GM18907 (cell line): Measurements from ENCODE around the gene NR6A1.

Experiments
- ATAC-seq: cut with Tn5 transposase; IDR thresholded peaks from one replicate; pipeline ENCODE4 v1.9.1; 2021; ENCODE audit warnings: mild to moderate bottlenecking, moderate library complexity; ENCODE audit not compliant: unreplicated experiment

NR6A1 gene

DNA sequence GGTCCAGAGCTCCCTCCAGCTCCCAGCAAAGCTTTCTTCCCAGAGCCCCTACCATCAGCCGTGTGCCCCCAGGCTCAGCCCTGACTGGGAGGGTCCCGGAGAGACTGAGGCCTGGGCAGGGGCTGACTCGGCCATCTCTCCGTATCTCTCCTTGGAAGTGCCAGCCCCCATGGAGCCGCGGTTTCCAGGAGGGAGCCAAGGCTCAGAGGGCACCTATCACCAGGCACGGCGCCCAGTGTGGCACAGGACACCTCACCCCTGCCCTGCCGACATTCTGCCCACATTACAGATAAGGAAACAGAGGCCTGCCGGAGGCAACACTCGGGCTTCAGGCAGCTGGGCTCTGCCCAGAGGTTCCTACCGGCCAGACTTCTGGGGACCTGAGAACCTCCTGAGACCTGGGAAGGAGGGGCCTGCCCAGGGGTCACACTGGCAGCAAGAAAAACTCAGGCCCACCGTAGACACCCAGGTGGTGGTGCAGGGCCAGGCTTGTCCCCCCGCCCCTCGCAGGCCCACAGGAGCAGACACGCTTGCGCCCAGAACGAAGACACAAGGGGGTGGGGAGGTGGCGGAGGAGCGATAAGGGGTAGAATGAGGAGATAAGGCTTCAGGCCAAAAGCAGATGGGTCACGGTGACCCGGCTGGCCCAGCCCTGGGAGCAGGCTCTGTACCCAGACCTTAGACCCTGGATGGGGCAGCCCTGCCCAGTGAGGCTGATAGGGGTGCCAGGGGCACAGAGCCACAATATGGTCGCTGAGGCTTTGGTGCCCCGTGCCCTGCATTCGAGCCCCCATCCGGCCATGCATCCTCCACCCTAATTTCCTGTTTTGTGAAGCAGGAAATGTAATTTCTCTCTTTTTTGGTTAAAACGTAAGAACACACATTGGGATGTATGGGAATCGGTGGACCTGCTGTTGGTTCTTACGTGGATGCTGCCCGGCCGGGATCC is 275.7 kb downstream of the NR6A1 start:
- ATAC-seq = no peak

DNA sequence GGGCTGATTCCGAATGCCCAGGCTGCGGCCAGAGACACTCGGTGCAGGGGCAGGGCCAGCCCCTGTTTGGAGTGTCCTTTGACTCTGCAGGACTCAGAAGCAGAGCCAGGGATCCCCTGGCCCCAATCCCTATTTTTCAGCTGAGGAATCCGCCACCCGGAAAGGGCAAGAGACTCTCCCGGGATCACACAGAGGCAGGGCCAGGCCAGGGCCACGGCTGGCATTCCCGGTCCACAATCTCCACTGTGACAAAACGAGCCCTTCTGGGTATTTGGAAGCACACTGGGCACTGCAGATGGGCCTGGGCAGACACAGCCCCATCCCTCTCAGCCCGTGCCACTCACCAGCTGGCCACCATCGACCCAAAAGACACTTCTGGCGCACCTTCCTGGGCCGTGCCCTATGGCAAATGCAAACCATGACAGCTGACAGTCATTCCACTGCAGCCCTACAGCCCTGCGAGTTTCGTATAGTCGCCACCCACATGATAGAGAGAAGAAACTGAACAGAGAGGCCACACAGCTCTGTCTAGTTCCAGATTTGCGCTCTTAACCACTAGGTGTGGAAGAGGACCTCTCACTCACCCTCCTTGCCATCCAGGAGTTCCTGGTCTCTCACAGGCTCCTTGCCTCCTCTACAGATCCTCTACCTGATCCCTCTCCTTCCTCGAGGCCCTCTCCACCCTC is 277.2 kb downstream of the NR6A1 start:
- ATAC-seq = no peak

- no peak for ATAC-seq
Measured at GRCh38 chr9:124493218-124493617, 277.9 kb downstream of the NR6A1 start.

DNA sequence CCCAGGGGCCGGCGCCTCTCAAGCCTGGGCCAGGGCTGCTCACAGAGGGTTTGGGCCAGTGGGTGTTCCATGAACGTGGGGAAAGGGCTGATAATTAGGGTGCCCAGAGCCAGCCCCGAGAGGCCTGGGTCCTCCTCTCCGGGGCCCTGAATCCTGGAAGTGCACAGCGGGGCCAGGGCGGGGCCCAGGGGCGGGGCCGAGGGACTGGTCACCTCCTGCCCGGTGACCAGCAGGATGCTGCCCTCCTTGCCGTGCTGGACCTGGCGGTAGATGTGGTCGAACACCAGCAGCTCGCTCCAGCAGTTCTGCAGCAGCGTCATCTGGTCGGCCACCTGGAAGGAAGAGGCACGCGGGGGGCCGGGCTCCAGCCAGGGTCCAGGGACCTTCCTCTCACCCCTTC is 278.3 kb downstream of the NR6A1 start:
- ATAC-seq = no peak

GRCh38 chr9:124491049-124491975 is 279.8 kb downstream of the NR6A1 start:
- ATAC-seq = no peak

- ATAC-seq = no peak
Measured at GRCh38 chr9:124490004-124490403, 281.1 kb downstream of the NR6A1 start.

GRCh38 chr9:124489222-124489621 is 281.9 kb downstream of the NR6A1 start:
- no peak for ATAC-seq

GRCh38 chr9:124488641-124489210 is 282.4 kb downstream of the NR6A1 start:
- ATAC-seq = no peak

DNA sequence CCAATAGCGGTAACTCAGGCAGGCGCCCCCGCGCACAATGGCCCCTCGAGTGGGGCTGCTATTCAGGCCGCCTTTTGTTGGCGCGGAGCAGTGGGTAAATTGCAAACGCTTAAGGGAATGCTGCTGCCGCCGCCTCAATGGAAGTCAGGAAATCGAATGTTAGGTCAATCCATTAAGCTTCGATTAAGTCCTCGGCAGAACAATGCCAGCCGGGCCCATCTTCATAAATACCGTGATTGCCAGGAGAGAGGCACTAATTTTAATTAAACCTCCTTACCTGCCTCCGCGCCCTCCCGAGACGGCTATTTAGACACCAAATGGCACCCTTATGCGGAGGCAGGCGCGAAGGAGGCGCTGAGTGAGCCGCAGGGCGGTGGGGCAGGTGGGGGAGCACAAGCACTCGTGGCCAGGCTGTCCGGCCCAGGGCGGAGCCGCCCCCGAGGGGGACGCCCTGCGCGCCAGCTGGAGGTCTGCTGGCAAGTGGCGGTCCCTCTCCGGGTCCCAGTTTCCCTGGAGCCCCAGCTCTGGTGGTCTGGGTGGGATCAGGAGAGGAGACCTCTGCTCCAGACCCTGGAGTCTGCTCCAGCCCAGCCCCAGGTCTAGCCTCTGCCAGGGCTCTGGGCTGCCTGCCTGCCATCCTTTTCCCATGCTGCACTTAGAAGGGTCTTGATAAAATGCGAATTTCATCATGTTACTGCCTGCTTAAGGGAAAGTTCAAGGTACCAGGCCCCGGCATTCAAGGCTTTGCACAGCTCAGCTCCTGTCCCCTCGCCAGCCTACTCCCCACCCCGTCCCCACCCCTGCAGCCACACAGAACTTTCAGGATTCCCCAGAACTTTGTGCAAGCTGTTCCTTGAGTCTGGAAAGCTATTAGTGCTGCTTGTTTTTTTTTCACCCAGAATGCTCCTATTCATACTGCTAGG is 283.6 kb downstream of the NR6A1 start:
- ATAC-seq = no peak

- ATAC-seq = no peak
Measured at GRCh38 chr9:124486778-124487259, 284.3 kb downstream of the NR6A1 start.

GRCh38 chr9:124485936-124486335 is 285.2 kb downstream of the NR6A1 start:
- ATAC-seq = no peak

DNA sequence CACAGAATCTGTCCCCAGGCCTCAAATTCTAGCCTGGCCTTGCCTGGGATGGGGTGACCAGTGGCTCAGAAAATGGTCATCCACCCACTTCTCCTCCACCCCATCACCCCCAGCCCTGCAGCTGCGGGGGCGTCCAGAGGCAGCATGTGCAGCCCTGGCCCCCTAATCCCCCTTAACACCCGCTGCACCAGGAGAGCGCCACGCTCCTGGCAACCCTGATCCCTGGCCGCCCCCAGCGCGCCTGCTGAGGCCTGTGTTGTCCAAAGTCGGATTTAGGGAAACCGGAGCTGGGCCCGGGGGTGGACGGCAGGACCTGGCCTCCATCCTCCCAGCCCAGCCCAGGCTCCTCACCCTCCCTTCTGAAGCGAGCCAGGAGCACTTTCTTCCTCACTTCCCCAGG is 285.9 kb downstream of the NR6A1 start:
- ATAC-seq = no peak

- no peak for ATAC-seq
Measured at GRCh38 chr9:124483481-124483880, 287.6 kb downstream of the NR6A1 start.

DNA sequence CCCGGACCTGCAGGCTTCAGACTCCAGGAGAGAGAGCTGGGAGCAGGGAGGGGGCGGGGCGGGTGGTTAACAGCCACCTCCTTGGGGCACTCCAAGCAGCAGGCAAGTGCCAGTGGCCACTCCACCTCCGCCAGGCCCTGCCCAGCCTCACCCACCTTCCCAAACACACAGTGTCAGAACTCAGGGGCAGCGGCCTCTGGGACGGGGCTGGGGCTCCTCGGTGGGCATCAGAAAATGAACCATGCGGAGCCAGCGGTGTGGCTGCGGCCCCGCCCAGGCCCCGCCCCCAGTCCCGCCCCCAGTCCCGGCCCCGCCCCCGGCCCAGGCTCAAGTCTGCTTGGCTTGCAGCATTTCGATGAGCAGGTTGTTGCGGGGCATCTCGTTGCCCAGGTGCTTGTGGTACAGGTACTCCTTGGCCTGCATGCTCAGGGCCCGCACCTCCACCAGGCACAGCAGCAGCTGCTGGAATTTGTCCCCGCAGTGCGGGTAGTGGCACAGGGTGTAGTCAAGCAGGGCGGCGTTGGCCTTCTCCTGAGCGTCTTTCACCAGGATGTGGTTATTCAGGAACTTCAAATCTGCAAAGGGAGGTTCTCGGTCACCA is 288.6 kb downstream of the NR6A1 start:
- ATAC-seq = no peak

DNA sequence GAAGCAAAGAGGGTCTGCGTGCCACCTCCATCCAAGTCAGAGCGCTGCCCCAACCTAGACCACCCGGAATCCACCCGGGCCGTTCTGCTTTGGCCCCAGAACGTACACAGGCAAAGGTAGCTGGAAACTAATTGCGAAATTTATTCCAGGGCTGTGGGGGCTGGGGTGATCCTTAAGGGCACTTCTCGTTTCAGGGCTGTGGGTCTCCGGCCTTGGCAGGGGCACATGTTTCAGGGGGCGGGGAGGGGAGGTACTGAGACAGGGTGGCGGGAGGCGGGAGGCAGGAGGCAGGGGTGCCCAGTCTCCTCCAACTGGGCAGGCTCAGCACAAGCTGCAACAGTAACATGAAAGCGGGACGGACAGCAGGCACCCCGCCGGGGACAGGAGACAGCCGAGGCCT is 290.0 kb downstream of the NR6A1 start:
- no peak for ATAC-seq

DNA sequence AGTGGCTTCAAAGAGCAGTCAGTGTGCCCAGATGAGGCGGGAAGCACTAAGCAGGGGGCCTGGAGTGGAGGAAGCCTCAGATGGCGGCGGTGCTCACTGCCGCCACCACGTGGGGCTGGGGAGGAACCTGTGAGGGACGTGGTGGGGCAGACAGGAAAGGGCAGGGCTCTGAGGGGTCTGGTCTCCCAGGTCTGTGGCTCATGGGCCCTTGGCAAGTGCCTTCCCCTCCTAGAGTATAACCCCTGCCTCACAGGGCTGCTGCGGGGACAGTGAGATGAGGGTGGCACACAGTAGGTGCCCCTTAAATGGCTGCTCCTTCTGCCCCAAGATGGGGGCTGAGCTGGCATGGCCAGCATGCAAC is 290.5 kb downstream of the NR6A1 start:
- no peak for ATAC-seq

- ATAC-seq = no peak
Measured at GRCh38 chr9:124479947-124480620, 291.0 kb downstream of the NR6A1 start.

DNA sequence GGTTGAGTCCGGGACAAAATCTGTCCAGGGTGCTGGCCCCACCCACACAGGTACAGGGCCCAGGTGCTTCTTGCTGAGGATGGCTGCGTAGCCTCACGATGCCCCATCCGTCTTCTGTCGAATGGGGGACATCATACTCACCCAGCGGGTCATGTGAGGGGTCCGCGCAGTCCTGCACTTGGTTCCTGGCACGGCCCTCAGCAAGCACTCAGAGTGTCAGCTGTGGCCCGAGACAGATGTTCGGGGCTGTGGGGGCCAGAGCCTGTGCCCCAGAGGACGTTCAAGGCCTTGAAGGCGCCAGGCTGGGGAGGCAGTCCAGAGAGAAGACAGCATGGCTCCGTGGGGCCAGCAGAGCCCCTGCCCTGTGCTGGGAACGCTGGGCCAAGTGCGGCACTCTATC is 291.7 kb downstream of the NR6A1 start:
- no peak for ATAC-seq

DNA sequence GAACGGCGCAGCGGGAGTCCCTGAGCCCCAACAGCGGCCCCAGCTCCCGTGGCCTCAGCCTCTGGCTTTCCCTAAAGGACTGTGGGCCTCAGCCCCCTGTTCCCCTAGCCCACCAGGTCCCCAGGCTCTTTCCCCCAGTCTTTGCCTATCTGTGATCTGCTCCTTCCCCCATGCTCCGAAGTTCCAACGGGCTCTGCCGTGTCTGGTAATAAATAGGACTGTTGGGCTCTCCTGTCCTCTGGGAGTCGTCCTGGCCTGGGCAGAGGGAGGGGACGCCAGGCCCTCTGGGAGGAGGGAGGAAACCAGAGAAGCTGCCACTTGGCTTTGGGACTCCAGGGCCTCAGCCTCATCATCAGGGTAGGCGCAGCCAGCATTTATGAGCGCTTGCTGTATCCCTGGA is 292.8 kb downstream of the NR6A1 start:
- no peak for ATAC-seq
